ENCODE results near the gene PTPRD. TPM values are rescaled to one million over a fixed set of nuclear protein-coding genes. Genes with fewer than 3 reads are reported as not detected.

PTPRD gene
- total RNA-seq, 1 experiment from 2014 or later: 1.8 TPM

- CTCF ChIA-PET: no interaction called here
- no peak overlapping the region for H3K27ac Mint-ChIP-seq (ENCODE audit: unreplicated experiment)
- TF ChIP-seq CTCF (IDR thresholded peaks at IDR 0.05; ENCODE audit: unreplicated experiment): no peak
- no peak for DNase-seq
- intact Hi-C loops (cut with micrococcal nuclease; ENCODE audit: unreplicated experiment): no loop called here
- H3K4me3 Mint-ChIP-seq (ENCODE audit: low read depth, unreplicated experiment): no peak overlapping the region
- no peaks in the 10 kb centered on the region for H3K27me3 Mint-ChIP-seq (ENCODE audit: unreplicated experiment)
- H3K36me3 Mint-ChIP-seq (ENCODE audit: insufficient read depth, unreplicated experiment): no peaks in the 10 kb centered on the region
- H3K9me3 Mint-ChIP-seq (ENCODE audit: low read depth, unreplicated experiment): no peaks in the 10 kb centered on the region
- H3K4me1 Mint-ChIP-seq (ENCODE audit: low read depth, unreplicated experiment): no peaks in the 10 kb centered on the region
- BruUV-seq (replicated peaks): no TSS peak
These were observed 2184.4 kb downstream of the PTPRD start for GRCh38 chr9:8428389-8428788.

- peaks cover 3% of the 10 kb centered on the region for H3K9me3 Mint-ChIP-seq (ENCODE audit: low read depth, unreplicated experiment)
- BruUV-seq (replicated peaks): no TSS peak
- H3K4me1 Mint-ChIP-seq (ENCODE audit: low read depth, unreplicated experiment): no peaks in the 10 kb centered on the region
- no peaks in the 10 kb centered on the region for H3K27me3 Mint-ChIP-seq (ENCODE audit: unreplicated experiment)
- intact Hi-C loops (cut with micrococcal nuclease; ENCODE audit: unreplicated experiment): no loop called here
- no peaks in the 10 kb centered on the region for H3K36me3 Mint-ChIP-seq (ENCODE audit: insufficient read depth, unreplicated experiment)
- TF ChIP-seq CTCF (IDR thresholded peaks at IDR 0.05; ENCODE audit: unreplicated experiment): no peak
- H3K4me3 Mint-ChIP-seq (ENCODE audit: low read depth, unreplicated experiment): no peak overlapping the region
- CTCF ChIA-PET: no interaction called here
- no peak overlapping the region for H3K27ac Mint-ChIP-seq (ENCODE audit: unreplicated experiment)
- DNase-seq: no peak
These were observed 2187.9 kb downstream of the PTPRD start for GRCh38 chr9:8424786-8425410.

- no peaks in the 10 kb centered on the region for H3K36me3 Mint-ChIP-seq (ENCODE audit: insufficient read depth, unreplicated experiment)
- no peak overlapping the region for H3K4me3 Mint-ChIP-seq (ENCODE audit: low read depth, unreplicated experiment)
- peaks cover 3% of the 10 kb centered on the region for H3K9me3 Mint-ChIP-seq (ENCODE audit: low read depth, unreplicated experiment)
- no TSS peak for BruUV-seq (replicated peaks)
- H3K4me1 Mint-ChIP-seq (ENCODE audit: low read depth, unreplicated experiment): no peaks in the 10 kb centered on the region
- H3K27me3 Mint-ChIP-seq (ENCODE audit: unreplicated experiment): no peaks in the 10 kb centered on the region
- H3K27ac Mint-ChIP-seq (ENCODE audit: unreplicated experiment): no peak overlapping the region
- intact Hi-C loops (cut with micrococcal nuclease; ENCODE audit: unreplicated experiment): no loop called here
- CTCF ChIA-PET: no interaction called here
- no peak for TF ChIP-seq CTCF (IDR thresholded peaks at IDR 0.05; ENCODE audit: unreplicated experiment)
- DNase-seq: no peak
These were observed 2192.4 kb downstream of the PTPRD start for GRCh38 chr9:8420416-8420815.

GRCh38 chr9:8419596-8420275 is 2193.1 kb downstream of the PTPRD start:
- H3K4me3 Mint-ChIP-seq (ENCODE audit: low read depth, unreplicated experiment): no peak overlapping the region
- no TSS peak for BruUV-seq (replicated peaks)
- CTCF ChIA-PET: no interaction called here
- TF ChIP-seq CTCF (IDR thresholded peaks at IDR 0.05; ENCODE audit: unreplicated experiment): no peak
- H3K9me3 Mint-ChIP-seq (ENCODE audit: low read depth, unreplicated experiment): peaks cover 3% of the 10 kb centered on the region
- H3K27ac Mint-ChIP-seq (ENCODE audit: unreplicated experiment): no peak overlapping the region
- no peaks in the 10 kb centered on the region for H3K27me3 Mint-ChIP-seq (ENCODE audit: unreplicated experiment)
- no peak for DNase-seq
- no peaks in the 10 kb centered on the region for H3K36me3 Mint-ChIP-seq (ENCODE audit: insufficient read depth, unreplicated experiment)
- intact Hi-C loops (cut with micrococcal nuclease; ENCODE audit: unreplicated experiment): no loop called here
- no peaks in the 10 kb centered on the region for H3K4me1 Mint-ChIP-seq (ENCODE audit: low read depth, unreplicated experiment)

Data from Calu3 (cell line).